ENCODE data around the gene HES6.

HES6 gene

GRCh38 chr2:238257786-238258700 lies 18.2 kb upstream of the HES6 start:
- no peak for DNase-seq
- Histone ChIP-seq H3K27me3 (no peaks in the 10 kb centered on the region), H3K36me3 (peaks cover 27% of the 10 kb centered on the region), H3K4me1 (peaks cover 16% of the 10 kb centered on the region), H3K9me3 (no peaks in the 10 kb centered on the region), H3K4me3 (ENCODE audit: low read depth, low read length) (no peak overlapping the region)
- no peak for TF ChIP-seq CTCF (IDR thresholded peaks at IDR 0.05; ENCODE audit: low read depth, low read length)

GRCh38 chr2:238256594-238257104 lies 16.8 kb upstream of the HES6 start:
- no peaks in the 10 kb centered on the region for H3K27me3 ChIP-seq
- TF ChIP-seq CTCF (IDR thresholded peaks at IDR 0.05; ENCODE audit: low read depth, low read length): peak; percentile 98
- no peaks in the 10 kb centered on the region for H3K9me3 ChIP-seq
- peak; percentile 94 for DNase-seq
- H3K4me3 ChIP-seq (ENCODE audit: low read depth, low read length): no peak overlapping the region
- H3K36me3 ChIP-seq: peaks cover 39% of the 10 kb centered on the region
- peaks cover 16% of the 10 kb centered on the region for H3K4me1 ChIP-seq

GRCh38 chr2:238256111-238256510 lies 16.3 kb upstream of the HES6 start:
- Histone ChIP-seq H3K4me1 (peaks cover 13% of the 10 kb centered on the region), H3K9me3 (no peaks in the 10 kb centered on the region), H3K27me3 (no peaks in the 10 kb centered on the region), H3K4me3 (ENCODE audit: low read depth, low read length) (no peak overlapping the region), H3K36me3 (peaks cover 39% of the 10 kb centered on the region)
- no peak for TF ChIP-seq CTCF (IDR thresholded peaks at IDR 0.05; ENCODE audit: low read depth, low read length)
- DNase-seq: no peak

- Histone ChIP-seq H3K4me1 (peaks cover 10% of the 10 kb centered on the region), H3K27me3 (no peaks in the 10 kb centered on the region), H3K4me3 (ENCODE audit: low read depth, low read length) (no peak overlapping the region), H3K9me3 (no peaks in the 10 kb centered on the region), H3K36me3 (peaks cover 39% of the 10 kb centered on the region)
- TF ChIP-seq CTCF (IDR thresholded peaks at IDR 0.05; ENCODE audit: low read depth, low read length): no peak
- no peak for DNase-seq
These were observed 15.8 kb upstream of the HES6 start for GRCh38 chr2:238255636-238256035.

GRCh38 chr2:238255151-238255551 lies 15.3 kb upstream of the HES6 start:
- DNase-seq: no peak

More at GRCh38 chr2:238255151-238255551, 15.3 kb upstream of the HES6 start:
- Histone ChIP-seq H3K9me3 (no peaks in the 10 kb centered on the region), H3K27me3 (no peaks in the 10 kb centered on the region), H3K4me1 (peaks cover 7% of the 10 kb centered on the region), H3K4me3 (ENCODE audit: low read depth, low read length) (no peak overlapping the region), H3K36me3 (peaks cover 39% of the 10 kb centered on the region)
- no peak for TF ChIP-seq CTCF (IDR thresholded peaks at IDR 0.05; ENCODE audit: low read depth, low read length)

Data from BE2C (cell line).